Kidney (tissue), 14 donors: Measurements from ENCODE around the gene GFOD2. TPM values are rescaled to one million over a fixed set of nuclear protein-coding genes. Genes with fewer than 3 reads are reported as not detected.

Experiments used
- DNase-seq, 5 donors: peaks; one replicate each; pipeline ENCODE4 v3.0.0-alpha.2; 2013 to 2020
- FAIRE-seq: peaks from 2 replicates; lab custom pipeline; 2012; peaks lifted over from hg19 to GRCh38; lab: Jason Lieb, UNC
- H3K27ac ChIP-seq, 2 donors: one replicate each; pipeline ENCODE4 v1.7.0; 2013; ENCODE audit warnings: low read depth in 2 of 2, low read length in 2 of 2, inconsistent platforms in 1 of 2
- H3K27me3 ChIP-seq: one replicate; pipeline ENCODE4 v1.7.1; 2013; ENCODE audit warnings: low read length, inconsistent platforms; ENCODE audit not compliant: control insufficient read depth, insufficient read depth
- H3K36me3 ChIP-seq, 3 donors: one replicate each; pipeline versions ENCODE4 v1.7.0 to v1.7.1; 2013; ENCODE audit warnings: low read length in 3 of 3, control low read depth in 1 of 3, inconsistent platforms in 1 of 3; ENCODE audit not compliant: insufficient read depth in 3 of 3, control insufficient read depth in 2 of 3
- H3K4me1 ChIP-seq, 3 donors: one replicate each; pipeline versions ENCODE4 v1.7.0 to v1.7.1; 2013; ENCODE audit warnings: low read length in 3 of 3, inconsistent platforms in 1 of 3, low read depth in 1 of 3; ENCODE audit not compliant: control insufficient read depth in 2 of 3, insufficient read depth in 2 of 3
- H3K4me3 ChIP-seq, 3 donors: one replicate each; pipeline versions ENCODE4 v1.7.0 to v1.8.1; 2013; ENCODE audit warnings: low read length in 3 of 3, control low read depth in 1 of 3, inconsistent platforms in 1 of 3
- H3K9ac ChIP-seq, 3 donors: one replicate each; pipeline versions ENCODE4 v1.7.0 to v1.7.1; 2013; ENCODE audit warnings: low read length in 3 of 3, control low read depth in 1 of 3, inconsistent platforms in 1 of 3
- H3K9me3 ChIP-seq, 3 donors: one replicate each; pipeline versions ENCODE4 v1.7.0 to v1.7.1; 2013; ENCODE audit warnings: low read length in 3 of 3, control low read depth in 1 of 3, inconsistent platforms in 1 of 3; ENCODE audit not compliant: control insufficient read depth in 2 of 3, insufficient read depth in 1 of 3
- CTCF ChIP-seq: IDR thresholded peaks from 3 replicates; pipeline ENCODE4 v1.5.1; 2012; ENCODE audit warnings: mild to moderate bottlenecking, moderate library complexity, borderline replicate concordance; ENCODE audit not compliant: insufficient read depth; ENCODE audit errors: extremely low read depth
- intact Hi-C: fragments of 100-400 bp; cut with DNase I; formaldehyde crosslinking; loops from one replicate; pipeline ENCODE4 v1.11.1; 2022
- polyA plus RNA-seq: library from polyadenylated mRNA; stranded (reverse); fragments of 350-450 nt; fragmentation: Illumina TruSeq; extraction: RNeasy Lipid Tissue Mini Kit (QIAGEN cat#74804); gene quantifications from one replicate; pipeline ENCODE4 v1.2.3, GENCODE V29; 2014; ENCODE audit warnings: low read depth, low replicate concordance; ENCODE audit not compliant: insufficient read depth
- total RNA-seq: library from RNA; stranded (reverse); fragmentation: NEBNext Ultra II Directional; extraction: Animal tissue kit (Norgen Biotek cat#: 25700); gene quantifications from one replicate; pipeline ENCODE4 v1.2.1, GENCODE V29; 2021
- donor health status: control.
- donor health status: control.
- donor health status: control.
- donor health status: control.
- donor health status: control.
- donor health status: DM: yes; HTN: yes; CAD: no.
- donor health status: Normal renal cell carcinoma (clear cell type).

The GFOD2 gene
- total and polyA plus RNA-seq, 2 donors from 2014 or later: 14.5 to 24.5 TPM

GRCh38 chr16:67762385-67762784 is 43.3 kb upstream of the GFOD2 start:
- peaks cover 0 to 3% (median 0%) of the 10 kb centered on the region in 3 donors for H3K4me1 ChIP-seq
- H3K27ac ChIP-seq: no peak overlapping the region
- no peaks in the 10 kb centered on the region for H3K27me3 ChIP-seq
- intact Hi-C loops: no loop called here
- H3K9ac ChIP-seq: no peak overlapping the region
- no peak for TF ChIP-seq CTCF
- H3K36me3 ChIP-seq: peaks cover 0 to 9% (median 6%) of the 10 kb centered on the region in 3 donors
- FAIRE-seq: no peak
- no peak for DNase-seq
- no peak overlapping the region for H3K4me3 ChIP-seq
- no peaks in the 10 kb centered on the region for H3K9me3 ChIP-seq

- FAIRE-seq (no peak), DNase-seq (no peak)
- no peak for TF ChIP-seq CTCF
- Histone ChIP-seq H3K9ac (no peak overlapping the region), H3K4me1 (peaks cover 0 to 3% (median 0%) of the 10 kb centered on the region in 3 donors), H3K9me3 (no peaks in the 10 kb centered on the region), H3K36me3 (peaks cover 0 to 9% (median 6%) of the 10 kb centered on the region in 3 donors), H3K4me3 (no peak overlapping the region), H3K27ac (no peak overlapping the region), H3K27me3 (no peaks in the 10 kb centered on the region)
- intact Hi-C loops: no loop called here
Measured at GRCh38 chr16:67761924-67762323, 42.8 kb upstream of the GFOD2 start.

- no peaks in the 10 kb centered on the region for H3K27me3 ChIP-seq
- H3K36me3 ChIP-seq: peaks cover 0 to 9% (median 6%) of the 10 kb centered on the region in 3 donors
- intact Hi-C loops: no loop called here
- no peak overlapping the region for H3K27ac ChIP-seq
- DNase-seq: no peak
- H3K4me3 ChIP-seq: no peak overlapping the region
- no peak for FAIRE-seq
- H3K9ac ChIP-seq: no peak overlapping the region
- H3K9me3 ChIP-seq: no peaks in the 10 kb centered on the region
- TF ChIP-seq CTCF: no peak
- no peaks in the 10 kb centered on the region for H3K4me1 ChIP-seq
Measured at GRCh38 chr16:67760956-67761230, 41.8 kb upstream of the GFOD2 start.

GRCh38 chr16:67760206-67760955 is 41.3 kb upstream of the GFOD2 start:
- no peaks in the 10 kb centered on the region for H3K4me1 ChIP-seq

More at GRCh38 chr16:67760206-67760955, 41.3 kb upstream of the GFOD2 start:
- no peak for TF ChIP-seq CTCF
- H3K36me3 ChIP-seq: peaks cover 0 to 9% (median 6%) of the 10 kb centered on the region in 3 donors
- no peak overlapping the region for H3K9ac ChIP-seq
- H3K4me3 ChIP-seq: no peak overlapping the region
- H3K9me3 ChIP-seq: no peaks in the 10 kb centered on the region
- no peak overlapping the region for H3K27ac ChIP-seq
- DNase-seq: peak in 1 of 5 donors; percentile 15
- FAIRE-seq: no peak
- no peaks in the 10 kb centered on the region for H3K27me3 ChIP-seq
- intact Hi-C loops: no loop called here
